Measurements from ENCODE around the gene TCTN1. TPM values are rescaled to one million over a fixed set of nuclear protein-coding genes. Genes with fewer than 3 reads are reported as not detected.

Gene TCTN1
- total RNA-seq, 4 donors from 2014 or later: 4.4 to 15.6 (median 8.8) TPM

- 37 to 48% methylated on average over 5 of the region's 5 CpGs for WGBS, 2 donors
- Histone ChIP-seq H3K4me1 (no peaks in the 10 kb centered on the region), H3K27ac (no peak overlapping the region), H3K36me3 (no peaks in the 10 kb centered on the region), H3K27me3 (no peaks in the 10 kb centered on the region), H3K9me3 (peaks cover 0 to 20% (median 4%) of the 10 kb centered on the region in 3 donors), H3K4me3 (no peak overlapping the region)
- no peak for TF ChIP-seq POLR2A (IDR thresholded peaks at IDR 0.05)
- TF ChIP-seq, protein P1, sequence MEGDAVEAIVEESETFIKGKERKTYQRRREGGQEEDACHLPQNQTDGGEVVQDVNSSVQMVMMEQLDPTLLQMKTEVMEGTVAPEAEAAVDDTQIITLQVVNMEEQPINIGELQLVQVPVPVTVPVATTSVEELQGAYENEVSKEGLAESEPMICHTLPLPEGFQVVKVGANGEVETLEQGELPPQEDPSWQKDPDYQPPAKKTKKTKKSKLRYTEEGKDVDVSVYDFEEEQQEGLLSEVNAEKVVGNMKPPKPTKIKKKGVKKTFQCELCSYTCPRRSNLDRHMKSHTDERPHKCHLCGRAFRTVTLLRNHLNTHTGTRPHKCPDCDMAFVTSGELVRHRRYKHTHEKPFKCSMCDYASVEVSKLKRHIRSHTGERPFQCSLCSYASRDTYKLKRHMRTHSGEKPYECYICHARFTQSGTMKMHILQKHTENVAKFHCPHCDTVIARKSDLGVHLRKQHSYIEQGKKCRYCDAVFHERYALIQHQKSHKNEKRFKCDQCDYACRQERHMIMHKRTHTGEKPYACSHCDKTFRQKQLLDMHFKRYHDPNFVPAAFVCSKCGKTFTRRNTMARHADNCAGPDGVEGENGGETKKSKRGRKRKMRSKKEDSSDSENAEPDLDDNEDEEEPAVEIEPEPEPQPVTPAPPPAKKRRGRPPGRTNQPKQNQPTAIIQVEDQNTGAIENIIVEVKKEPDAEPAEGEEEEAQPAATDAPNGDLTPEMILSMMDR (IDR thresholded peaks at IDR 0.05): no peak
- no peak for DNase-seq
- intact Hi-C loops (cut with DNase I): no loop called here
These were observed 55.2 kb downstream of the TCTN1 start for GRCh38 chr12:110669193-110669502.

GRCh38 chr12:110670161-110670701, 56.3 kb downstream of the TCTN1 start:
- Histone ChIP-seq H3K27me3 (no peaks in the 10 kb centered on the region), H3K4me3 (no peak overlapping the region), H3K36me3 (no peaks in the 10 kb centered on the region), H3K27ac (no peak overlapping the region), H3K9me3 (peaks cover 0 to 10% (median 2%) of the 10 kb centered on the region in 3 donors), H3K4me1 (no peaks in the 10 kb centered on the region)
- no peak for DNase-seq
- no peak for TF ChIP-seq POLR2A (IDR thresholded peaks at IDR 0.05)
- TF ChIP-seq, protein P1 (IDR thresholded peaks at IDR 0.05): no peak
- intact Hi-C loops (cut with DNase I): no loop called here
- WGBS, 2 donors: 34 to 41% methylated on average over 4 of the region's 4 CpGs

DNA sequence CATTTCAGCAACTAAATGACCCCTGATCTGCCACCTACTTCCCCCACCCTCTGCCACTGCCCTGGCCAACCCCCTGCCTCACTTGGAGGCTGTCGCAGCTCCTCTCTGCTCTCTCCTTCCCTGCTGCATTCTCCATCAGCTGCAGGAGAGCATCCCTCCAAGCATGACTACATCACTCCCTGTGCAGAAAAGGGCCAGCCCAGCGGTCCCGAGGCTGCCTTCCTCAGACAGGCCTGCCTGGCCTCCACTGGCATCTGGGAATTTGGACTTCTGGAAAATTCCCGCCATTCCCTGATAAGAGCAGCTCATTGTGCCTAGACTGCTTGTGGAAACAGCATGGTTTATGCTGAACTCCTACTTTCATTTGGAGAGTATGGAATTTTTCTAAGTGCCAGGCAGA, 62.2 kb downstream of the TCTN1 start:
- Histone ChIP-seq H3K4me1 (peaks cover 0 to 7% (median 0%) of the 10 kb centered on the region in 3 donors), H3K4me3 (no peak overlapping the region), H3K27me3 (no peaks in the 10 kb centered on the region), H3K9me3 (no peaks in the 10 kb centered on the region), H3K36me3 (no peaks in the 10 kb centered on the region), H3K27ac (no peak overlapping the region)
- DNase-seq: no peak
- 70 to 100% methylated on average over 1 to 3 of the region's 4 CpGs for WGBS, 2 donors
- TF ChIP-seq, protein P1 (IDR thresholded peaks at IDR 0.05): no peak
- TF ChIP-seq POLR2A (IDR thresholded peaks at IDR 0.05): no peak
- intact Hi-C loops (cut with DNase I): no loop called here

DNA sequence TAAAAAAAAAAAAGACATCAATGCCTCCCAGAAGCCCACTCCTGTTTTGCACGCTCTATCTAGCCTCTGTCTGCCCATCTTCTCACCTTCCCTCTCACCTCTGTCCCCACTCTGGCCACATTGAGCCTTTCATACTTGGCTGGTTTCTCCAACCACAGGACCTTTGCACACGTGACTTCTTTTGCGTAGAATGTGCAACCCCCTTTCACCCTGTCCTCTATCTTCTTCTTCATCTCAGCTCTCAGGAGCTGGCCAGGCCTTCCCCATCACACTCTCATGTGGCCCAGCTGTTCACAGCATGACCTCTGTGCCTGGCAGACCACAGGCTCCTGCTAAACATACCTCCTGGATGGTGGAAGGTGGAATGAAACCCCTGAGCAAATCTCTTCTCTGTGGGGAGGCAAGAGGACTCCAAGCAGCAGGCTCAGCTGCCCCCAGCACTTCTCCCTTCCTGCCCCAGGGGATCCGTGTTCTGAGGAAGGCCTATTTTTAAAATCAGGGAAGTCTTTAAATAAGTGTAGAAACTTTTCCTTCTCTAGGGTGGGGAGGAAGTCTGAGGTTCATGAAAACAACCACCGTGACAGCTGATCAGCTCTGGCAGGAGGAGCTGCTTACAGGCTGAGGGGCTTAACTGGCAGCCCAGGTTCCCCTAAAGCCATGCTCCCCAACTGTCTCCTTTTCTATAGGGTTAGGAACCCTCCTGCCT, 63.4 kb downstream of the TCTN1 start:
- no peaks in the 10 kb centered on the region for H3K9me3 ChIP-seq
- H3K4me3 ChIP-seq: no peak overlapping the region
- no peak for DNase-seq
- intact Hi-C loops (cut with DNase I): no loop called here
- WGBS, 2 donors: 54 to 64% methylated on average over 4 to 5 of the region's 5 CpGs
- H3K27ac ChIP-seq: peak overlapping the region in 2 of 4 donors; percentile 39 to 49
- no peaks in the 10 kb centered on the region for H3K36me3 ChIP-seq
- peaks cover 0 to 7% (median 0%) of the 10 kb centered on the region in 3 donors for H3K4me1 ChIP-seq
- H3K27me3 ChIP-seq: no peaks in the 10 kb centered on the region
- TF ChIP-seq, protein P1 (IDR thresholded peaks at IDR 0.05): no peak
- no peak for TF ChIP-seq POLR2A (IDR thresholded peaks at IDR 0.05)

DNA sequence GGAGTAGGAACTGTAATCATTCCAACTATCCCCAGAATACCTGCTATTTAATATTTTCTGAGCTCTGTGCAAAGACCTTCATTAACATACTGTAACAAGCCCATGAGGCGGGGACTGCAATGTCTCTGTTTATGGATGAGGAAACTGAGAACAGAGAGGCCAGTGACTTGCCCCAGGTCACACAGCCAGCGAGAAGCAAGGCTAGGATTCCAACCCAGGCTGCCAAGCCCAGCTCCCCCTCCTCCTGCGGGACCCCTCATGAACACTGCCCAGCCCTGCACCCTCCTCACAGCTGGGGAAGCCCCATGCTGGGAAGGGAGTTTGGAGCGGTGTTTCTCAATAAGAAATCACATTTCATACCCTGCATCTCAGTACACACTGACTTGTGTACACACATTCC, 64.1 kb downstream of the TCTN1 start:
- Histone ChIP-seq H3K27ac (peak overlapping the region in 2 of 4 donors; percentile 39 to 49), H3K27me3 (no peaks in the 10 kb centered on the region), H3K9me3 (no peaks in the 10 kb centered on the region), H3K4me1 (peaks cover 0 to 7% (median 0%) of the 10 kb centered on the region in 3 donors), H3K36me3 (no peaks in the 10 kb centered on the region), H3K4me3 (no peak overlapping the region)
- TF ChIP-seq, protein P1 (IDR thresholded peaks at IDR 0.05): no peak
- no peak for TF ChIP-seq POLR2A (IDR thresholded peaks at IDR 0.05)
- 77 to 88% methylated on average over 4 of the region's 4 CpGs for WGBS, 2 donors
- intact Hi-C loops (cut with DNase I): no loop called here
- DNase-seq: no peak
